Erythroblast (primary cell): ENCODE data around the gene TTC13.

Source experiments
- GATA1 ChIP-seq: IDR thresholded peaks from 2 replicates; pipeline ENCODE4 v1.6.1; 2011; ENCODE audit warnings: low read depth, mild to moderate bottlenecking, control low read depth, low read length, moderate library complexity
- POLR2A ChIP-seq: IDR thresholded peaks from 2 replicates; pipeline ENCODE4 v1.6.1; 2011; ENCODE audit warnings: mild to moderate bottlenecking, low read length

- TF ChIP-seq POLR2A (no peak), GATA1 (no peak)
Observed at GRCh38 chr1:230895452-230895851, 83.2 kb downstream of the TTC13 start.
